ENCODE measurements around the gene MRPS10.
A peak's percentile ranks its signal among the peaks of the same experiment; 100 is the strongest.
"Not testable (repeated sequence)": the region's sequence is repeated elsewhere in the genome, so short reads cannot be mapped to it uniquely, and the experiment has no call there.

The MRPS10 gene

DNA sequence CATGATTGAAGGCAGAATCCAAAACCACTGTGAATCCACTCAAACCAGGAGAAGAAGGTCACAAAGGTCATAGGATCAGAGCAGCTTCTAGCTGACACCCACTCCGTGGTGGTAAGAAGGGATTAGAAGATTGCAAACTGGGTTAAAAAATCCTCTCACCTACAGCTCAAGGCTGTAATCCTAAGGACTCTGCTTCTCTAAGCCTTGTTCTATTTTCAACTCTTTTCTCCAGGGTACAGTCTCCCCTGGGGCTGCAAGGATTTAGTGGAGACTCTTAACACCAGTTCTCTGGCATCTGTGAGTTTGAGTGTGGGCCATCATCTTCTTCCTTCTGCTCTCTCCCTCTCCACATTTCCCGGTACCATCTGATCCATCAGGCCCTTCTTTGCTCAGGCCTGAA, 44.6 kb downstream of the MRPS10 start, which contains the start of gene GUCA1A:
Gene GUCA1A (plus strand): TSS at position 264 of the 400 bp plus-strand sequence. CDS start 250 bp downstream, outside the sequence.
- no peak for DNase-seq

GRCh38 chr6:42171813-42172581, 45.7 kb downstream of the MRPS10 start:
- no peak for DNase-seq

GRCh38 chr6:42169780-42170179, 47.9 kb downstream of the MRPS10 start:
- DNase-seq = not testable (repeated sequence)

DNA sequence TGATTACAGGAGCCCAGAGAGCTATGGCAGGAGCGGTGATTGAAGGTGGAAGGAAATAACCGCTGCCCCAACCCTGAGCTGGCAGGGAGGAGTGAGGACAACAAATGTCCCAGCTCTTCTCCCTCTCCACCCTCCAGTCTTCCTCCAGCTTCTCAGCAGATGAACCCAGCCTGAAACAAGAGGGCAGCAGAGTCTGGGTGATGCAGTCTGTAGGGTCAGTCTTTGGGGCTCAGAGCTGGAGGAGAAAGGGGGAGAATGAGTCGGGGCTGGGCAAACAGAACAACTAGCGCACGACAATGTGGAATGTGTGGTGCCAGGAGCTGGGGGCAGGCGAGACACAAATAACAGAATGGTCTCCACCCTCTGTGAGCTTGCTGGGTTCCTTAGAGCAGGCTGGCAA, 49.0 kb downstream of the MRPS10 start:
- DNase-seq = no peak

GRCh38 chr6:42166444-42167141, 51.1 kb downstream of the MRPS10 start:
- DNase-seq = peak; percentile 73

- DNase-seq = peak; percentile 40
Measured at GRCh38 chr6:42165016-42165415, 52.6 kb downstream of the MRPS10 start.

- peak; percentile 28 for DNase-seq
Measured at GRCh38 chr6:42163981-42164380, 53.7 kb downstream of the MRPS10 start.

DNA sequence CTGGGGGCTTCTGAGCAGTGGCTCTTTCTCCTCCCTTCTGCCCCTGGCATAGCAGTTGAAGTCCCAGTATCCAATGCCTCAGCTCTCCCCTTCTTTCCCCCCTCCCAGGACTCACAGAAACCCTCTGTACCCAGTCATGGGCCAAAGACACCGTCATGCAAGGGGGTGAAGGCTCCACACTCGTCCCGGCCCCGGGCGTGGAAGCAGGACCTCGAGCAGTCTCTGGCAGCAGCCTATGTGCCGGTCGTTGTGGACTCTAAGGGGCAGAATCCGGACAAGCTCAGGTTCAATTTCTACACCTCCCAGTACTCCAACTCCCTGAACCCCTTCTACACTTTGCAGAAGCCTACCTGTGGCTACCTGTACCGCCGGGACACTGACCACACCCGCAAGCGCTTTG, 54.8 kb downstream of the MRPS10 start:
- no peak for DNase-seq

DNA sequence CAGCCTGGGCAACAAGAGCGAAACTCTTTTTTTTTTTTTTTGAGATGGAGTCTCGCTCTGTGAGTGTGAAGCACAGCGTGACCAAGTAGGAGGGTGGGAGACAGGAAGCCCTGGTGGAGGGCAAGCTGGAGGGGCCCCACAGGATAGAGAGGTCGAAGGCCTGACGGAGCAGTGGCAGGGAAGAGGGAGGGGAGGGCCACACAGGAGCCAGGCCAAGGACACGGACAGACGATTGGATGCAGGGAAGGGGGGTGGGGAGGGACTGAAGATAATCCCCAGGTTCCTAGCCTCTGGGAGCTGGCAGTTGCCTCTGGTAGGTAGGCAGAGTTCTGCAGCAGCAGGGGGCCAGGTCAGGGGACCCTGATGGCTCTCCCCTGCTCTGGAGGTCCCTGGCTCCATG, 55.3 kb downstream of the MRPS10 start:
- DNase-seq = no peak

DNA sequence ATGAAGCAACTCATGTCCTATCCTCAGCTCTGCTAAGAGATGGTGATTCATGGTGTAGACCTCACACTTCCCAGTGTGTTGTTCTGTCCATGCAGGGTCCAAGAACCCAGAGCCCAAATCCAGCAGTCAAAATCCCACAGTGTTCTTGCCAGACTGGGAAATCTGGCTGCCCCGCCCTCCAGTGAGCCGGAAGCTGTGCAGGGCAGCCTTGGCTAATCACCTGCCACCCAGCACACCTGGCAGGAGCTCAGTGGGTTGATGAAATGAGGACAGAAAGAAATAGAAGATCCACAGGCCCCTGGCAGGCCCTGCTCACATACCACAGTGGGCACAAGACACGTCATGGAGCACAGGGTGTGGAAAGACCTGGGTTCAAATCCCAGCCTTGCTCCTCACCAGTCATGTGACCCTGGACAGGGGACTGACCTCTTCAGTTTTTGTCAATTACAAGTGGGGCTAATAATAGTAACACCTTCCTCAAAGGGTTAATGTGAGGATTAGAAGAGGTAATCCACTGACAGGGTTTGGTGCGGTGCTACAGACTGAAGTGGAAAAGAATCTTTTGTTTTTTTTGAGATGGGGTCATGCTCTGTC, 58.1 kb downstream of the MRPS10 start:
- DNase-seq = no peak

DNA sequence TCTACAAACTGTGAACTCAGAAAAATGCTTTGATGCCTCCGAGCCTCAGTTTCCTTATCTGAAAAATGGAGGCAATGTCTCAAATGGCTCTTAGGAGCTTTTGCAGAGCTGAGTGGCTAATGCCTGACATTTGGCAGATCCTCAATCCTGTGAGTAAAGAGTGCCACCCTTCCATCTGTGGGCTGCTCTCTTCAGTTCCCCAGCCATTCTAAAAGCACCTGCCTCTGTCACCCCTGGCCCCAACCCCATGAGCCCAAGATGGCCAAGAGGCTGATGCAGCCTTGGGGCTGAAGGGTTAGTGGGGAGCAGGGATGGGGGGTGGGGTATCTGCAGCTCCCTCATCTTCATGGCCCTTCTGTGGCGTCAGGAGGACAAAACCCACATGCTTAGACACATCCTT, 59.0 kb downstream of the MRPS10 start:
- no peak for DNase-seq

GRCh38 chr6:42158011-42158410, 59.6 kb downstream of the MRPS10 start:
- DNase-seq = peak; percentile 54
